K562 (cell line): ENCODE results near the gene SH3D21.

Source experiments
- CBX8 ChIP-seq: fragments of 200-600 bp; sonication (generic); IDR thresholded peaks from 2 replicates; pipeline ENCODE4 v1.6.1; 2012; ENCODE audit warnings: borderline replicate concordance, mixed run types, low read depth, mild to moderate bottlenecking, moderate library complexity, mixed read lengths, low read length, control low read depth, inconsistent platforms; ENCODE audit not compliant: poor library complexity, severe bottlenecking; ENCODE audit errors: extremely low read depth
- CREB1 ChIP-seq, 2 experiments: sonication (generic) in 1 of 2; formaldehyde crosslinking in 1 of 2; IDR thresholded peaks; 2 replicates each; pipeline versions ENCODE4 v1.6.1 to v1.8.0; 2012 to 2022; ENCODE audit warnings: inconsistent platforms in 1 of 2, mild to moderate bottlenecking in 1 of 2, missing genetic modification reagents in 1 of 2, moderate library complexity in 1 of 2
- ESRRA ChIP-seq: fragments of 450-650 bp; IDR thresholded peaks from 2 replicates; pipeline ENCODE4 v1.6.1; 2014; ENCODE audit warnings: low read depth, mild to moderate bottlenecking, moderate library complexity, borderline replicate concordance
- FOXA1 ChIP-seq: fragments of 450-650 bp; IDR thresholded peaks from 2 replicates; pipeline ENCODE4 v1.6.1; 2016; ENCODE audit warnings: mild to moderate bottlenecking, borderline replicate concordance
- HDGF ChIP-seq: fragments of 450-650 bp; IDR thresholded peaks from 2 replicates; pipeline ENCODE4 v1.6.1; 2016
- NFE2L1 ChIP-seq: fragments of 450-650 bp; IDR thresholded peaks from 2 replicates; pipeline ENCODE4 v1.6.1; 2016; ENCODE audit warnings: missing genetic modification characterization, low read depth, mild to moderate bottlenecking, missing compliant biosample characterization, moderate library complexity, borderline replicate concordance
- NFXL1 ChIP-seq: fragments of 450-650 bp; formaldehyde crosslinking; IDR thresholded peaks from 2 replicates; pipeline ENCODE4 v1.4.0; 2021; ENCODE audit warnings: mild to moderate bottlenecking
- SP1 ChIP-seq: sonication (generic); formaldehyde crosslinking; IDR thresholded peaks from 2 replicates; pipeline ENCODE4 v1.8.1; 2022; ENCODE audit warnings: mild to moderate bottlenecking, missing genetic modification reagents
- SREBF2 ChIP-seq: sonication (generic); formaldehyde crosslinking; IDR thresholded peaks from 2 replicates; pipeline ENCODE4 v1.4.0; 2020; ENCODE audit warnings: mild to moderate bottlenecking, missing genetic modification reagents
- ZNF644 ChIP-seq: fragments of 200-800 bp; sonication (Bioruptor generic); IDR thresholded peaks from 2 replicates; pipeline ENCODE4 v1.6.1; 2016; ENCODE audit warnings: low read depth, missing genetic modification characterization, missing compliant biosample characterization
- TF ChIP-seq, protein P1 (sequence below): fragments of 250-450 bp; sonication (Bioruptor Pico); IDR thresholded peaks from 2 replicates; pipeline ENCODE4 v1.5.0; 2020; ENCODE audit warnings: mild to moderate bottlenecking, borderline replicate concordance
- TF ChIP-seq, protein P2 (sequence below), 2 experiments: fragments of 450-650 bp; formaldehyde crosslinking in 1 of 2; IDR thresholded peaks; 2 replicates each; pipeline versions ENCODE4 v1.4.0 to v1.6.1; 2014 to 2020; ENCODE audit warnings: mild to moderate bottlenecking in 2 of 2, borderline replicate concordance in 1 of 2, low read depth in 1 of 2
- TF ChIP-seq, protein P3 (sequence below): sonication (generic); formaldehyde crosslinking; IDR thresholded peaks from 2 replicates; pipeline ENCODE4 v1.5.0; 2020; ENCODE audit warnings: missing genetic modification reagents

DNA sequence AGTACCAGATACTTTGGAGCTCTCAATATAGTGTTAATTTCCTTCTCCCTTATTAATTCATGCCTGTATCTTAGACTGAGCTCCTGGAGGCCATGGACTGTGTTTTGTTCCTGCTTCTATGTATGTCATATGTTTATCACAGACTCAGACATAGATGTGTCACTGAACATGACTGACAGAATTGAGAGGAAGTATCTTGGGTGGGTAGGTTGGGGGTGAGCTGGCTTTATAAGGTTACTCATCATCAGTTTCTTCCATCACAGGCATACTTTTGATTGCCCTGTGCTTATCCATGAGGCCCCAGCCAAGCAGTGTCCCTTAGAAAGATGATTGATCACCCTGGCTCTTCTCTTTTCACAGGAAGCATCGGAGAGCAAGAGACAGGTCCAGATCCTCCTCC, 5.6 kb upstream of the SH3D21 start:
- TF ChIP-seq ZNF644 (tag) = no peak
- no peak for TF ChIP-seq SP1 (CRISPR knock-in tag)
- no peak for TF ChIP-seq CREB1 (IDR thresholded peaks at IDR 0.05)
- TF ChIP-seq CREB1 (CRISPR knock-in tag; IDR thresholded peaks at IDR 0.05) = no peak
- TF ChIP-seq, protein P1, sequence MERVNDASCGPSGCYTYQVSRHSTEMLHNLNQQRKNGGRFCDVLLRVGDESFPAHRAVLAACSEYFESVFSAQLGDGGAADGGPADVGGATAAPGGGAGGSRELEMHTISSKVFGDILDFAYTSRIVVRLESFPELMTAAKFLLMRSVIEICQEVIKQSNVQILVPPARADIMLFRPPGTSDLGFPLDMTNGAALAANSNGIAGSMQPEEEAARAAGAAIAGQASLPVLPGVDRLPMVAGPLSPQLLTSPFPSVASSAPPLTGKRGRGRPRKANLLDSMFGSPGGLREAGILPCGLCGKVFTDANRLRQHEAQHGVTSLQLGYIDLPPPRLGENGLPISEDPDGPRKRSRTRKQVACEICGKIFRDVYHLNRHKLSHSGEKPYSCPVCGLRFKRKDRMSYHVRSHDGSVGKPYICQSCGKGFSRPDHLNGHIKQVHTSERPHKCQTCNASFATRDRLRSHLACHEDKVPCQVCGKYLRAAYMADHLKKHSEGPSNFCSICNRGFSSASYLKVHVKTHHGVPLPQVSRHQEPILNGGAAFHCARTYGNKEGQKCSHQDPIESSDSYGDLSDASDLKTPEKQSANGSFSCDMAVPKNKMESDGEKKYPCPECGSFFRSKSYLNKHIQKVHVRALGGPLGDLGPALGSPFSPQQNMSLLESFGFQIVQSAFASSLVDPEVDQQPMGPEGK (CRISPR knock-in tag) = no peak
- TF ChIP-seq, protein P2, sequence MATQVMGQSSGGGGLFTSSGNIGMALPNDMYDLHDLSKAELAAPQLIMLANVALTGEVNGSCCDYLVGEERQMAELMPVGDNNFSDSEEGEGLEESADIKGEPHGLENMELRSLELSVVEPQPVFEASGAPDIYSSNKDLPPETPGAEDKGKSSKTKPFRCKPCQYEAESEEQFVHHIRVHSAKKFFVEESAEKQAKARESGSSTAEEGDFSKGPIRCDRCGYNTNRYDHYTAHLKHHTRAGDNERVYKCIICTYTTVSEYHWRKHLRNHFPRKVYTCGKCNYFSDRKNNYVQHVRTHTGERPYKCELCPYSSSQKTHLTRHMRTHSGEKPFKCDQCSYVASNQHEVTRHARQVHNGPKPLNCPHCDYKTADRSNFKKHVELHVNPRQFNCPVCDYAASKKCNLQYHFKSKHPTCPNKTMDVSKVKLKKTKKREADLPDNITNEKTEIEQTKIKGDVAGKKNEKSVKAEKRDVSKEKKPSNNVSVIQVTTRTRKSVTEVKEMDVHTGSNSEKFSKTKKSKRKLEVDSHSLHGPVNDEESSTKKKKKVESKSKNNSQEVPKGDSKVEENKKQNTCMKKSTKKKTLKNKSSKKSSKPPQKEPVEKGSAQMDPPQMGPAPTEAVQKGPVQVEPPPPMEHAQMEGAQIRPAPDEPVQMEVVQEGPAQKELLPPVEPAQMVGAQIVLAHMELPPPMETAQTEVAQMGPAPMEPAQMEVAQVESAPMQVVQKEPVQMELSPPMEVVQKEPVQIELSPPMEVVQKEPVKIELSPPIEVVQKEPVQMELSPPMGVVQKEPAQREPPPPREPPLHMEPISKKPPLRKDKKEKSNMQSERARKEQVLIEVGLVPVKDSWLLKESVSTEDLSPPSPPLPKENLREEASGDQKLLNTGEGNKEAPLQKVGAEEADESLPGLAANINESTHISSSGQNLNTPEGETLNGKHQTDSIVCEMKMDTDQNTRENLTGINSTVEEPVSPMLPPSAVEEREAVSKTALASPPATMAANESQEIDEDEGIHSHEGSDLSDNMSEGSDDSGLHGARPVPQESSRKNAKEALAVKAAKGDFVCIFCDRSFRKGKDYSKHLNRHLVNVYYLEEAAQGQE (IDR thresholded peaks at IDR 0.05; ENCODE audit: borderline replicate concordance) = no peak
- TF ChIP-seq, protein P2 (CRISPR knock-in tag; IDR thresholded peaks at IDR 0.05; ENCODE audit: low read depth) = no peak
- TF ChIP-seq, protein P3, sequence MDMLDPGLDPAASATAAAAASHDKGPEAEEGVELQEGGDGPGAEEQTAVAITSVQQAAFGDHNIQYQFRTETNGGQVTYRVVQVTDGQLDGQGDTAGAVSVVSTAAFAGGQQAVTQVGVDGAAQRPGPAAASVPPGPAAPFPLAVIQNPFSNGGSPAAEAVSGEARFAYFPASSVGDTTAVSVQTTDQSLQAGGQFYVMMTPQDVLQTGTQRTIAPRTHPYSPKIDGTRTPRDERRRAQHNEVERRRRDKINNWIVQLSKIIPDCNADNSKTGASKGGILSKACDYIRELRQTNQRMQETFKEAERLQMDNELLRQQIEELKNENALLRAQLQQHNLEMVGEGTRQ (CRISPR knock-in tag) = no peak
- TF ChIP-seq FOXA1 = no peak
- no peak for TF ChIP-seq SREBF2
- TF ChIP-seq HDGF = no peak
- TF ChIP-seq ESRRA = no peak
- TF ChIP-seq NFXL1 = no peak
- no peak for TF ChIP-seq NFE2L1 (tag)
- TF ChIP-seq CBX8 = no peak
